Small intestine (tissue), 7 donors: ENCODE results near the gene CCT4. TPM values are rescaled to one million over a fixed set of nuclear protein-coding genes. Genes with fewer than 3 reads are reported as not detected.

ENCODE experiments used
- DNase-seq, 2 donors: peaks; one replicate each; pipeline versions ENCODE4 v3.0.0 to v3.0.0-alpha.2; 2013
- FAIRE-seq: peaks from 2 replicates; lab custom pipeline; 2012; peaks lifted over from hg19 to GRCh38; lab: Jason Lieb, UNC
- H3K27ac ChIP-seq, 3 donors: one replicate each; pipeline ENCODE4 v1.5.1; 2013; ENCODE audit warnings: low read length in 2 of 3, mild to moderate bottlenecking in 2 of 3, control low read depth in 1 of 3, inconsistent platforms in 1 of 3, low read depth in 1 of 3, moderate library complexity in 1 of 3
- H3K27me3 ChIP-seq, 3 donors: one replicate each; pipeline ENCODE4 v1.6.1; 2013; ENCODE audit warnings: low read length in 3 of 3, inconsistent platforms in 1 of 3; ENCODE audit not compliant: control insufficient read depth in 3 of 3, insufficient read depth in 3 of 3
- H3K36me3 ChIP-seq, 3 donors: one replicate each; pipeline ENCODE4 v1.6.1; 2013; ENCODE audit warnings: low read length in 3 of 3, inconsistent platforms in 1 of 3, low read depth in 1 of 3, mild to moderate bottlenecking in 1 of 3, moderate library complexity in 1 of 3; ENCODE audit not compliant: control insufficient read depth in 3 of 3, insufficient read depth in 2 of 3
- H3K4me1 ChIP-seq, 3 donors: one replicate each; pipeline ENCODE4 v1.6.1; 2013; ENCODE audit warnings: low read length in 2 of 3, inconsistent platforms in 1 of 3, low read depth in 1 of 3, mild to moderate bottlenecking in 1 of 3, moderate library complexity in 1 of 3; ENCODE audit not compliant: control insufficient read depth in 3 of 3, insufficient read depth in 2 of 3
- H3K4me3 ChIP-seq, 3 donors: one replicate each; pipeline ENCODE4 v1.5.1; 2013; ENCODE audit warnings: low read length in 3 of 3, control low read depth in 1 of 3, inconsistent platforms in 1 of 3, low read depth in 1 of 3, mild to moderate bottlenecking in 1 of 3, moderate library complexity in 1 of 3
- H3K9me3 ChIP-seq, 2 donors: one replicate each; pipeline ENCODE4 v1.6.1; 2013; ENCODE audit warnings: low read depth in 1 of 2, low read length in 1 of 2; ENCODE audit not compliant: control insufficient read depth in 2 of 2, insufficient read depth in 1 of 2
- WGBS, 3 donors: extraction: QIAGEN DNeasy Blood & Tissue Kit; methylation state at CpG; one replicate each; pipeline ENCODE4 v1.1.7; 2013; 5-methylcytosine and 5-hydroxymethylcytosine counted together
- polyA plus RNA-seq, 4 donors: library from polyadenylated mRNA; stranded (reverse) in 3 of 4; unstranded in 1 of 4; fragments of 200-250 nt in 3 of 4; fragments of 120-200 nt in 1 of 4; gene quantifications; one replicate each; pipeline versions ENCODE4 v1.2.1 to v1.2.3, GENCODE V29; 2013
- donor health status: healthy with polysubstance abuse.
- donor health status: control.
- donor health status: control.
- donor health status: Bipolar disorder and iron deficiency.
- donor health status: healthy.

CCT4 gene
- polyA plus RNA-seq, 4 donors = 36.9 to 115 (median 72.3) TPM

GRCh38 chr2:61845320-61845719, 43.1 kb downstream of the CCT4 start:
- DNase-seq (no peak), FAIRE-seq (no peak)
- 71 to 77% (median 77%) methylated on average over 3 of the region's 3 CpGs for WGBS, 3 donors
- Histone ChIP-seq H3K9me3 (no peaks in the 10 kb centered on the region), H3K4me1 (no peaks in the 10 kb centered on the region), H3K4me3 (no peak overlapping the region), H3K36me3 (peaks cover 0 to 7% (median 0%) of the 10 kb centered on the region in 3 donors), H3K27me3 (no peaks in the 10 kb centered on the region), H3K27ac (no peak overlapping the region)

DNA sequence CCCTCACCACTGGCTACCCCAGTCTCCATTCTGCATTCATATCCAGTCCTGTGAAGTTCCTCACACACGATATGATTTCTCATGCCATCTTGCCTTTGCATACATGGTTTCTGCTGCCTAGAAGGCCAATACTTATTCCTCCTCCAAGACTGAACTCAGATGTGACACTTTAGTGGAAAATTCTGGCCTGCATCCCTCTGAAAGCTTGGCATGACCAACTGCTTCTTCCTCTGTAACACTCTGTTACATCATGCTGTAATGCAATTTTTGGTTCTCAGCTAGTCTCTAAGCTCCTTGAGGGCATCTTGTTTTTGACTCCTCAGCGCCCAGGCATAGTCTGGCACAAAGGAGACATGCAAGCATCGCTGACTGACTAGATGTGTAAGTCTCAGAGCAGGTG, 47.2 kb downstream of the CCT4 start:
- Histone ChIP-seq H3K27me3 (no peaks in the 10 kb centered on the region), H3K4me1 (no peaks in the 10 kb centered on the region), H3K4me3 (no peak overlapping the region), H3K27ac (no peak overlapping the region), H3K36me3 (peaks cover 0 to 7% (median 0%) of the 10 kb centered on the region in 3 donors), H3K9me3 (no peaks in the 10 kb centered on the region)
- FAIRE-seq (no peak), DNase-seq (no peak)
- 94 to 97% (median 95%) methylated on average over 3 of the region's 3 CpGs for WGBS, 3 donors

GRCh38 chr2:61834893-61835292, 53.6 kb downstream of the CCT4 start:
- H3K27me3 ChIP-seq = no peaks in the 10 kb centered on the region
- FAIRE-seq = no peak
- WGBS, 3 donors = 62 to 100% (median 89%) methylated on average over 1 of the region's 1 CpG

DNA sequence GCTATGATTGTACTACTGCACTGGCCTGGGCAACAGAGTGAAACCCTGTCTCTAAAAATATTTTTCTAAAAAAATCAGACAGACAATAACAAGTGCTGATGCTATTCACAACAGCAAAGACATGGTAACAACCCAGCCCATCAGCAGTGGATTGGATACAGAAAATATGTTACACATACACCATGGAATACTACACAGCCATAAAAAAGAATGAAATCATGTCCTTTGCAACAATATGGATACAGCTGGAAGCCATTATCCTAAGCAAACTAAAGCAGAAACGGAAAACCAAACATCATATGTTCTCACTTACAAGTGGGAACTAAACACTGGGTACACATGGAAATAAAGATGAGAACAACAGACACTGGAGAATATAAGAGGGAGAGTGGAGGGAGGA, 54.5 kb downstream of the CCT4 start:
- H3K27me3 ChIP-seq = no peaks in the 10 kb centered on the region
- no peaks in the 10 kb centered on the region for H3K9me3 ChIP-seq
- H3K27ac ChIP-seq = no peak overlapping the region
- FAIRE-seq (no peak), DNase-seq (no peak)
- H3K4me3 ChIP-seq = no peak overlapping the region
- peaks cover 0 to 5% (median 0%) of the 10 kb centered on the region in 3 donors for H3K36me3 ChIP-seq
- WGBS, 3 donors = 91 to 97% (median 93%) methylated on average over 1 of the region's 1 CpG
- H3K4me1 ChIP-seq = no peaks in the 10 kb centered on the region

More at GRCh38 chr2:61834893-61835292, 53.6 kb downstream of the CCT4 start:
- Histone ChIP-seq H3K4me1 (no peaks in the 10 kb centered on the region), H3K4me3 (no peak overlapping the region), H3K36me3 (peaks cover 0 to 5% (median 0%) of the 10 kb centered on the region in 3 donors), H3K27ac (no peak overlapping the region), H3K9me3 (no peaks in the 10 kb centered on the region)
- no peak for DNase-seq

DNA sequence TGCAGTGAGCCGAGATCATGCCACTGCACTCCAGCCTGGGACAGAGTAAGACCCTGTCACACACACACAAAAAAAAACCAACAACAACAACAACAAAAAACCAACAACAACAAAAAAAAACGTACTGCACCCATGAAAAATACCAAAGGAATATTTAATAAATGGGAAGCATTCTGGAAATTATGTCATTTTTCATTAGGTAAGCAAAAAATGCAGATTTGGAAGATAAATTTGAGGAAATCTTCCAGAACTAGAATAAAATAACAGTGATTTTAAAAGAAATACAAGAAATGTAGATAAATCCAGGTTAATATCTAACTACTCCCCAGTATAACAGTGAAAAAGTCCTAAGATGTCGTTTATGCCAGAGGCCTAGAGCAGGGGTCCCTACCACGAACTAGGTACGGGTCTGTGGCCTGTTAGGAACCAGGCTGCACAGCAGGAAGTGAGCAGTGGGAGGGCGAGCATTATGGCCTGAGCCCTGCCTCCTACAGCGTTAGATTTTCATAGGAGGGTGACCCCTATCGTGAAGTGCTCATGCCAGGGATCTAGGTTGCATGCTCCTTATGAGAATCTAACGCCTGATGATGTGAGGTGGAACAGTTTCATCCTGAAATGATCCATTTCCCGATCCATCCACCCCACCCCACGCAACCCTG, 56.1 kb downstream of the CCT4 start:
- DNase-seq (no peak), FAIRE-seq (no peak)
- 84 to 86% (median 85%) methylated on average over 11 of the region's 11 CpGs for WGBS, 3 donors
- Histone ChIP-seq H3K36me3 (peaks cover 0 to 5% (median 0%) of the 10 kb centered on the region in 3 donors), H3K9me3 (no peaks in the 10 kb centered on the region), H3K4me1 (no peaks in the 10 kb centered on the region), H3K4me3 (no peak overlapping the region), H3K27ac (no peak overlapping the region), H3K27me3 (no peaks in the 10 kb centered on the region)

GRCh38 chr2:61822255-61822654, 66.2 kb downstream of the CCT4 start:
- H3K27me3 ChIP-seq = no peaks in the 10 kb centered on the region
- H3K4me1 ChIP-seq = no peaks in the 10 kb centered on the region
- DNase-seq = no peak
- H3K9me3 ChIP-seq = no peaks in the 10 kb centered on the region
- 92 to 96% (median 94%) methylated on average over 2 of the region's 2 CpGs for WGBS, 3 donors
- H3K36me3 ChIP-seq = no peaks in the 10 kb centered on the region
- H3K4me3 ChIP-seq = no peak overlapping the region
- FAIRE-seq = no peak
- no peak overlapping the region for H3K27ac ChIP-seq

Other genes with a start within 250 kb of the CCT4 start
- 1 to 10 TPM in 1 of 4 donors, under 1 TPM in 3; 0.22 to 6.8 (median 0.75) TPM for gene FAM161A, start 34.6 kb downstream of the CCT4 start, polyA plus RNA-seq
- 10 to 100 TPM; 29.1 to 45.4 (median 37.5) TPM for gene COMMD1, start 17.0 kb upstream of the CCT4 start, polyA plus RNA-seq